HEK293 (cell line): ENCODE measurements around the gene PSMA2.

ENCODE experiments used
- CTCF ChIA-PET: fragments of 350-600 bp; formaldehyde crosslinking; extraction: SDS; loops from one replicate; lab custom pipeline; 2021; ENCODE audit warnings: antibody characterized with exemption; lab: Yijun Ruan, JAX
- POLR2A ChIA-PET: fragments of 300-600 bp; formaldehyde crosslinking; extraction: SDS; loops from one replicate; lab custom pipeline; 2020; ENCODE audit warnings: antibody characterized with exemption, inconsistent platforms; lab: Yijun Ruan, JAX
- H3K27ac ChIP-seq: fragments of 200-500 bp; sonication (Bioruptor generic); 2 replicates; pipeline ENCODE4 v1.5.1; 2014; ENCODE audit warnings: low read depth, low read length, control low read depth, inconsistent platforms; ENCODE audit errors: extremely low read depth
- H3K36me3 ChIP-seq, 2 experiments: fragments of 200-500 bp in 1 of 2; sonication (Bioruptor generic) in 1 of 2; 1 replicate in 1 of 2; 2 replicates in 1 of 2; pipeline ENCODE4 v1.5.1; 2014 to 2017; ENCODE audit warnings: inconsistent platforms in 2 of 2, low read length in 2 of 2; ENCODE audit not compliant: control insufficient read depth in 2 of 2, insufficient read depth in 1 of 2
- H3K4me1 ChIP-seq: fragments of 200-500 bp; sonication (Bioruptor generic); 2 replicates; pipeline ENCODE4 v1.5.1; 2014; ENCODE audit warnings: mild to moderate bottlenecking, low read length, inconsistent platforms; ENCODE audit not compliant: control insufficient read depth, insufficient read depth
- H3K4me3 ChIP-seq: 2 replicates; pipeline ENCODE4 v1.5.1; 2011; ENCODE audit warnings: low read depth, mild to moderate bottlenecking, control low read depth, low read length, moderate library complexity
- H3K9me3 ChIP-seq: fragments of 200-500 bp; sonication (Bioruptor generic); 2 replicates; pipeline ENCODE4 v1.5.1; 2014; ENCODE audit warnings: low read depth, low read length, inconsistent platforms; ENCODE audit not compliant: control insufficient read depth, insufficient read depth
- EGR2 ChIP-seq: fragments of 450-650 bp; formaldehyde crosslinking; IDR thresholded peaks from 2 replicates; pipeline ENCODE4 v1.5.1; 2016; ENCODE audit warnings: low read depth, missing biosample characterization, missing genetic modification characterization
- KLF10 ChIP-seq: fragments of 450-650 bp; IDR thresholded peaks from 2 replicates; pipeline ENCODE4 v1.5.1; 2018; ENCODE audit warnings: missing biosample characterization, mild to moderate bottlenecking, missing genetic modification characterization
- MEIS1 ChIP-seq: sonication (generic); formaldehyde crosslinking; IDR thresholded peaks from 2 replicates; pipeline ENCODE4 v1.8.1; 2022; ENCODE audit warnings: missing genetic modification reagents, mild to moderate bottlenecking, borderline replicate concordance
- PBX3 ChIP-seq: sonication (generic); formaldehyde crosslinking; IDR thresholded peaks from 2 replicates; pipeline ENCODE4 v1.8.1; 2022; ENCODE audit warnings: mild to moderate bottlenecking, moderate library complexity, missing genetic modification reagents
- SP3 ChIP-seq: fragments of 450-650 bp; formaldehyde crosslinking; IDR thresholded peaks from 2 replicates; pipeline ENCODE4 v1.5.1; 2016; ENCODE audit warnings: missing biosample characterization, missing genetic modification characterization
- ZBTB10 ChIP-seq: fragments of 450-650 bp; formaldehyde crosslinking; IDR thresholded peaks from 2 replicates; pipeline ENCODE4 v1.5.1; 2016; ENCODE audit warnings: missing biosample characterization, missing genetic modification characterization
- ZBTB49 ChIP-seq: fragments of 450-650 bp; formaldehyde crosslinking; IDR thresholded peaks from 2 replicates; pipeline ENCODE4 v1.5.1; 2016; ENCODE audit warnings: missing biosample characterization, missing genetic modification characterization, low read depth
- ZBTB7A ChIP-seq: fragments of 450-650 bp; formaldehyde crosslinking; IDR thresholded peaks from 2 replicates; pipeline ENCODE4 v1.5.1; 2016; ENCODE audit warnings: low read depth, missing biosample characterization, missing genetic modification characterization
- ZFHX2 ChIP-seq: fragments of 450-650 bp; formaldehyde crosslinking; conservative IDR thresholded peaks from 2 replicates; pipeline ENCODE4 v1.5.1; 2016; ENCODE audit warnings: missing biosample characterization, missing genetic modification characterization
- ZFP3 ChIP-seq: fragments of 450-650 bp; formaldehyde crosslinking; IDR thresholded peaks from 2 replicates; pipeline ENCODE4 v1.5.1; 2016; ENCODE audit warnings: low read depth, missing biosample characterization, missing genetic modification characterization
- ZFP37 ChIP-seq: fragments of 450-650 bp; formaldehyde crosslinking; IDR thresholded peaks from 2 replicates; pipeline ENCODE4 v1.5.1; 2016; ENCODE audit warnings: missing biosample characterization, missing genetic modification characterization
- ZFP41 ChIP-seq: fragments of 450-650 bp; formaldehyde crosslinking; IDR thresholded peaks from 2 replicates; pipeline ENCODE4 v1.5.1; 2016; ENCODE audit warnings: missing biosample characterization, missing genetic modification characterization, borderline replicate concordance
- ZNF169 ChIP-seq: fragments of 450-650 bp; formaldehyde crosslinking; IDR thresholded peaks from 2 replicates; pipeline ENCODE4 v1.5.1; 2016; ENCODE audit warnings: missing biosample characterization, missing genetic modification characterization
- ZNF2 ChIP-seq: fragments of 450-650 bp; formaldehyde crosslinking; IDR thresholded peaks from 2 replicates; pipeline ENCODE4 v1.5.1; 2016; ENCODE audit warnings: missing biosample characterization, missing genetic modification characterization
- ZNF223 ChIP-seq: fragments of 450-650 bp; formaldehyde crosslinking; IDR thresholded peaks from 2 replicates; pipeline ENCODE4 v1.5.1; 2016; ENCODE audit warnings: missing biosample characterization, missing genetic modification characterization
- ZNF394 ChIP-seq: fragments of 450-650 bp; formaldehyde crosslinking; IDR thresholded peaks from 2 replicates; pipeline ENCODE4 v1.5.1; 2016; ENCODE audit warnings: missing biosample characterization, missing genetic modification characterization, mild to moderate bottlenecking, moderate library complexity, borderline replicate concordance
- ZNF548 ChIP-seq: fragments of 450-650 bp; formaldehyde crosslinking; IDR thresholded peaks from 2 replicates; pipeline ENCODE4 v1.5.1; 2016; ENCODE audit warnings: missing biosample characterization, missing genetic modification characterization
- ZNF571 ChIP-seq: fragments of 450-650 bp; formaldehyde crosslinking; IDR thresholded peaks from 2 replicates; pipeline ENCODE4 v1.5.0; 2017; ENCODE audit warnings: missing biosample characterization, missing genetic modification characterization
- ZNF585B ChIP-seq: fragments of 450-650 bp; formaldehyde crosslinking; IDR thresholded peaks from 2 replicates; pipeline ENCODE4 v1.5.1; 2016; ENCODE audit warnings: missing biosample characterization, missing genetic modification characterization
- ZNF639 ChIP-seq: fragments of 450-650 bp; formaldehyde crosslinking; IDR thresholded peaks from 2 replicates; pipeline ENCODE4 v1.5.1; 2016; ENCODE audit warnings: missing biosample characterization, missing genetic modification characterization
- ZNF664 ChIP-seq: fragments of 450-650 bp; formaldehyde crosslinking; IDR thresholded peaks from 2 replicates; pipeline ENCODE4 v1.5.1; 2016; ENCODE audit warnings: missing biosample characterization, missing genetic modification characterization
- ZNF747 ChIP-seq: fragments of 450-650 bp; formaldehyde crosslinking; IDR thresholded peaks from 2 replicates; pipeline ENCODE4 v1.5.1; 2016; ENCODE audit warnings: missing biosample characterization, missing genetic modification characterization
- ZNF843 ChIP-seq: fragments of 450-650 bp; formaldehyde crosslinking; IDR thresholded peaks from 2 replicates; pipeline ENCODE4 v1.5.1; 2016; ENCODE audit warnings: missing biosample characterization, missing genetic modification characterization
- ZSCAN16 ChIP-seq: fragments of 450-650 bp; formaldehyde crosslinking; IDR thresholded peaks from 2 replicates; pipeline ENCODE4 v1.5.1; 2016; ENCODE audit warnings: missing biosample characterization, missing genetic modification characterization

PSMA2 gene

GRCh38 chr7:42964293-42964692 is 32.3 kb upstream of the PSMA2 start (continued):
- TF ChIP-seq ZNF843 (tag by site-specific recombination) (no peak), ZBTB10 (tag by site-specific recombination) (no peak), EGR2 (tag by site-specific recombination) (no peak), ZNF548 (tag by site-specific recombination) (no peak), ZFP3 (tag by site-specific recombination) (no peak)

- CTCF ChIA-PET: interaction anchor here (1.2 kb wide), 1 partner anchor 415 kb away, joined by 3 read pairs; no protein-coding TSS in a partner anchor
- Histone ChIP-seq H3K4me3 (no peak overlapping the region), H3K4me1 (no peaks in the 10 kb centered on the region), H3K27ac (no peak overlapping the region), H3K9me3 (no peaks in the 10 kb centered on the region), H3K36me3 (no peaks in the 10 kb centered on the region)
- TF ChIP-seq ZFP41 (tag by site-specific recombination) (no peak), ZNF585B (tag by site-specific recombination) (no peak), MEIS1 (CRISPR knock-in tag) (no peak), ZSCAN16 (tag by site-specific recombination) (no peak), ZBTB49 (tag by site-specific recombination) (no peak), ZNF747 (tag by site-specific recombination) (no peak), SP3 (no peak), ZFP37 (no peak), PBX3 (CRISPR knock-in tag) (no peak), ZNF664 (tag by site-specific recombination) (no peak), ZNF223 (tag by site-specific recombination) (no peak), KLF10 (tag by site-specific recombination) (no peak)
- POLR2A ChIA-PET: no interaction called here
Measured at GRCh38 chr7:42961170-42961569, 29.2 kb upstream of the PSMA2 start.

- H3K9me3 ChIP-seq: no peaks in the 10 kb centered on the region
- no peak overlapping the region for H3K27ac ChIP-seq
- H3K4me3 ChIP-seq: no peak overlapping the region
- no peak for TF ChIP-seq ZNF2 (tag by site-specific recombination)
- no peak for TF ChIP-seq ZFHX2 (tag by site-specific recombination)
- TF ChIP-seq ZNF169 (tag by site-specific recombination): no peak
- TF ChIP-seq ZNF639 (tag by site-specific recombination): no peak
- no peak for TF ChIP-seq ZNF571 (tag by site-specific recombination)
- no peak for TF ChIP-seq ZNF394 (tag by site-specific recombination)
- TF ChIP-seq ZBTB7A (tag by site-specific recombination): no peak
- H3K4me1 ChIP-seq: no peaks in the 10 kb centered on the region
- H3K36me3 ChIP-seq: no peaks in the 10 kb centered on the region
- CTCF ChIA-PET: interaction anchor here (0.5 to 1.2 kb wide), 3 partner anchors 19 to 519 kb away, joined by 3 read pairs; no protein-coding TSS in a partner anchor
- POLR2A ChIA-PET: no interaction called here
Measured at GRCh38 chr7:42960762-42961161, 28.8 kb upstream of the PSMA2 start.
